Left lung (tissue), 10 donors: ENCODE results near the gene AFG3L2. TPM values are rescaled to one million over a fixed set of nuclear protein-coding genes. Genes with fewer than 3 reads are reported as not detected.

ENCODE experiments used
- ATAC-seq: fragments of 200-7000 bp; cut with Tn5 transposase; one replicate; pipeline ENCODE4 v1.9.1; 2020; ENCODE audit warnings: moderate library complexity
- DNase-seq, 4 donors: peaks; one replicate each; pipeline ENCODE4 v3.0.0-alpha.2; 2013 to 2020
- H3K27ac ChIP-seq, 2 donors: fragments of 200-600 bp; sonication (generic) in 1 of 2; one replicate each; pipeline versions ENCODE4 v1.5.0 to v1.8.0; 2020 to 2021
- H3K27me3 ChIP-seq, 2 donors: fragments of 200-600 bp; sonication (generic) in 1 of 2; one replicate each; pipeline versions ENCODE4 v1.5.0 to v1.8.0; 2020 to 2021
- H3K36me3 ChIP-seq, 2 donors: fragments of 200-600 bp; sonication (generic) in 1 of 2; one replicate each; pipeline versions ENCODE4 v1.5.0 to v1.8.0; 2020 to 2021
- H3K4me1 ChIP-seq, 2 donors: fragments of 200-600 bp; one replicate each; pipeline ENCODE4 v1.8.0; 2021
- H3K4me3 ChIP-seq, 2 donors: fragments of 200-600 bp; sonication (generic) in 1 of 2; one replicate each; pipeline versions ENCODE4 v1.5.0 to v1.8.0; 2020 to 2021; ENCODE audit warnings: mild to moderate bottlenecking in 1 of 2
- H3K9me3 ChIP-seq, 2 donors: fragments of 200-600 bp; sonication (generic) in 1 of 2; one replicate each; pipeline versions ENCODE4 v1.5.0 to v1.8.0; 2020 to 2021
- intact Hi-C, 2 donors: fragments of 100-400 bp; cut with DNase I; formaldehyde crosslinking; loops; one replicate each; pipeline versions ENCODE4 v1.11.2 to v1.14.2; 2022
- polyA plus RNA-seq, 6 donors: library from polyadenylated mRNA; unstranded; fragments of 120-200 nt; gene quantifications; one replicate each; pipeline ENCODE4 v1.2.1, GENCODE V29; 2013; ENCODE audit not compliant: insufficient read length in 6 of 6
- total RNA-seq, 2 donors: library from RNA; stranded (reverse); fragmentation: NEBNext Ultra II Directional; extraction: Animal tissue kit (Norgen Biotek cat#: 25700); gene quantifications; one replicate each; pipeline ENCODE4 v1.2.1, GENCODE V29; 2021
- TF ChIP-seq, protein P1 (sequence below), 2 donors: fragments of 200-600 bp; sonication (generic) in 1 of 2; IDR thresholded peaks; one replicate each; pipeline versions ENCODE4 v1.5.0 to v1.8.0; 2021; ENCODE audit warnings: antibody characterized with exemption in 2 of 2
- donor health status: DM: no; HTN: yes; CAD: no.
- donor health status: DM: no; HTN: no; CAD: no.

Gene AFG3L2
- total and polyA plus RNA-seq, 8 donors = 30.3 to 48.4 (median 43.9) TPM

DNA sequence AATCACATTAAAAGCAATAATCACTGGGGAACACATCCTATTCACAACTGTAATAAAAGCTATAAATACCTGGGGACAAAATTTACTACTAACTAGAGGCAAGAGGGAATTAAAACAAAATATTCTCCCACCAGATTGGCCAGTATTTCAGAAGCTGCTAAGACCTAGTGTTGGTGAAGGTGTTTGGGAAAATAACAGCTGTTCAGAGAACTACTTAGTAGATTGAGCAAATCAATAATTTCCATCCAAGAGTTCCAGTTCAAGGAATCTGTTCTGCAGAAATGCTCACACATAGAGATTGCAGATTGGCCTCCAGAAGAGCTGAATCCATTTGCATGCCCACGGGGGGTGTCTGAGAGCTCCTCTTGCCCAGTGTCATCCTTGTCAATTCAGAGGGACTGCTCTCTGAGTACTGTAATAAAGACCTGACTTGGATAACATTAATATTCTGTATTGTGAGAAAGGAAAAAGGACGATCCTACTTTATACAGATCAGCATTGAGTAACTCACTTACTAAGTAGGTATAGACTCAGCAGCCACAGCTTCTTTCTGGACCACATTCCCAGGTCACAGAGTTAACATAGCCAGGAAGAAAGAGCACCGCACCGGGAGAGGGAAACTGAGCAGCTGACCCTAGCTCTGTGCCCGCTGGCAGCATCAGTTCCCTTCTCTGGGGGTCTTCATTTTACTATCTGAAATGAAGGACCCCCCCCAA lies 63.3 kb downstream of the AFG3L2 start:
- intact Hi-C loops = no loop called here
- TF ChIP-seq, protein P1, sequence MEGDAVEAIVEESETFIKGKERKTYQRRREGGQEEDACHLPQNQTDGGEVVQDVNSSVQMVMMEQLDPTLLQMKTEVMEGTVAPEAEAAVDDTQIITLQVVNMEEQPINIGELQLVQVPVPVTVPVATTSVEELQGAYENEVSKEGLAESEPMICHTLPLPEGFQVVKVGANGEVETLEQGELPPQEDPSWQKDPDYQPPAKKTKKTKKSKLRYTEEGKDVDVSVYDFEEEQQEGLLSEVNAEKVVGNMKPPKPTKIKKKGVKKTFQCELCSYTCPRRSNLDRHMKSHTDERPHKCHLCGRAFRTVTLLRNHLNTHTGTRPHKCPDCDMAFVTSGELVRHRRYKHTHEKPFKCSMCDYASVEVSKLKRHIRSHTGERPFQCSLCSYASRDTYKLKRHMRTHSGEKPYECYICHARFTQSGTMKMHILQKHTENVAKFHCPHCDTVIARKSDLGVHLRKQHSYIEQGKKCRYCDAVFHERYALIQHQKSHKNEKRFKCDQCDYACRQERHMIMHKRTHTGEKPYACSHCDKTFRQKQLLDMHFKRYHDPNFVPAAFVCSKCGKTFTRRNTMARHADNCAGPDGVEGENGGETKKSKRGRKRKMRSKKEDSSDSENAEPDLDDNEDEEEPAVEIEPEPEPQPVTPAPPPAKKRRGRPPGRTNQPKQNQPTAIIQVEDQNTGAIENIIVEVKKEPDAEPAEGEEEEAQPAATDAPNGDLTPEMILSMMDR (IDR thresholded peaks at IDR 0.05) = no peak

DNA sequence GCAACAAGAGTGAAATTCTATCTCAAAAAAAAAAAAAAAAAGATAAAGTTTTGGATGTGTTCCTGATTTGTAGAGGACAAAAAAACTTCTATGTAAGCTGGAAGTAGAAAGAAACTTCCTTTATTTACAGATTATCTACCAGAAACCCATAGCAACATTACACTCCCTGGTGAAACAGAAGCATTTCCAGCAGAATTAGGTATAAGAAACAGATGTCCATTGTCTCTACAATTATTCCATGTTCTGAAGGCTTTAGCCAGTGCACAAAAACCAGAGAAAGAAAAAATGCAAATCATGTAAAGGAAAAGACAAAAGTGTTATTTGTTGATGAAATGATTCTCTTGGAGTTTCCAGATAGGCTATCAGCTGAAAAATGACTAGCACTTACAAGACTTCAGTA lies 64.1 kb downstream of the AFG3L2 start:
- H3K4me3 ChIP-seq = no peak overlapping the region
- H3K9me3 ChIP-seq = peaks cover 0 to 13% of the 10 kb centered on the region in 2 donors
- intact Hi-C loops = no loop called here
- H3K27ac ChIP-seq = no peak overlapping the region
- peaks cover 0 to 67% of the 10 kb centered on the region in 2 donors for H3K36me3 ChIP-seq
- TF ChIP-seq, protein P1 (IDR thresholded peaks at IDR 0.05) = no peak
- DNase-seq (no peak), ATAC-seq (no peak)
- H3K4me1 ChIP-seq = peaks cover 8 to 41% of the 10 kb centered on the region in 2 donors
- H3K27me3 ChIP-seq = peaks cover 0 to 20% of the 10 kb centered on the region in 2 donors

More for the DNA sequence above, 63.3 kb downstream of the AFG3L2 start:
- peaks cover 0 to 13% of the 10 kb centered on the region in 2 donors for H3K27me3 ChIP-seq
- peaks cover 0 to 13% of the 10 kb centered on the region in 2 donors for H3K9me3 ChIP-seq
- ATAC-seq (no peak), DNase-seq (no peak)
- no peak overlapping the region for H3K27ac ChIP-seq
- H3K4me3 ChIP-seq = no peak overlapping the region
- H3K4me1 ChIP-seq = peaks cover 8 to 38% of the 10 kb centered on the region in 2 donors
- peaks cover 0 to 74% of the 10 kb centered on the region in 2 donors for H3K36me3 ChIP-seq

DNA sequence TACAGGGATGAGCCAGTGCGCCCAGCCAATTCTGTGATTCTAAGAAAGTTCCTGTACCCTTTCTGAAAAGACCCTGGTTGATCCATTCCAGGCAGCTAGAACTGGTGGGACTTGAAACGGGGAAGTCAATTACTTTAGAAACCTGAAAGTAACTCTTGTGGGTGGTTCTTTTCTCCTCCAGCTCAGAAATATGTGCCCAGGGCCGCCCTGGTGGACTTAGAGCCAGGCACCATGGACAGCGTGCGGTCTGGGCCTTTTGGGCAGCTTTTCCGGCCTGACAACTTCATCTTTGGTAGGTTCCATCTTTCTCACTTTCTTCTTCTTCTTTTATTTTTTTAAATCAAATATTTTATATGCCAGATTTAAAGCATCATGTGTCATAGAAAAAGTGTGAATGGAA lies 66.3 kb downstream of the AFG3L2 start:
- Histone ChIP-seq H3K4me3 (no peak overlapping the region), H3K9me3 (peaks cover 0 to 13% of the 10 kb centered on the region in 2 donors), H3K27ac (no peak overlapping the region), H3K4me1 (peaks cover 8 to 46% of the 10 kb centered on the region in 2 donors), H3K27me3 (peaks cover 0 to 42% of the 10 kb centered on the region in 2 donors), H3K36me3 (peaks cover 0 to 55% of the 10 kb centered on the region in 2 donors)
- DNase-seq = no peak
- ATAC-seq = no peak
- TF ChIP-seq, protein P1 (IDR thresholded peaks at IDR 0.05) = no peak
- intact Hi-C loops = no loop called here

DNA sequence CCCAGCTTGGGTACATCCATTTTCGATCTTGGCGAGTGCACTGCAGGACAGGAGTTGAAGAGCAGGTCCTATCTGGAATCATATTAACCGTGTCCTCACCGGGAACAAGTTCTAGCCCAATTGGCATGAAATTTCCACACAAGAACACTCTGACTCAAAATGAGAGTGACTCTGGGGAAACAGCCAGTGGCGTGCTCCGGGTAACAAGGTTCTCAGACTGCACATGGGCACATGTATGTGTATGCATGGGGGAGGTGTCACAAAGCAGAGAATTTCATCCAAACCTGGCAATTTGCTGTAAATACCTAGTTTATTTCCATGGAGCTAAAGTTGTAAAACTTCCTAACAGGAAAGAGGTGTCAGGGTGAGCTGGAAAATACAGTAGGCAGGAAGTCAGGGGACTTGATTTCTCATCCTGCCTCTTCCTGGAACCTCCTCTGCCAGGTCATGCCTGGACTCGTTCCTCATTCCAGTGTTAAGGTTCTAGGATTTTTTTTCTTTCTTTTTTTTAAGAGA lies 67.3 kb downstream of the AFG3L2 start:
- Histone ChIP-seq H3K9me3 (peaks cover 0 to 13% of the 10 kb centered on the region in 2 donors), H3K4me1 (peaks cover 8 to 46% of the 10 kb centered on the region in 2 donors), H3K36me3 (peaks cover 0 to 45% of the 10 kb centered on the region in 2 donors), H3K27me3 (peaks cover 0 to 49% of the 10 kb centered on the region in 2 donors), H3K27ac (peak overlapping the region in 1 of 2 donors; percentile 18), H3K4me3 (peak overlapping the region in 1 of 2 donors; percentile 64)
- ATAC-seq (no peak), DNase-seq (no peak)
- TF ChIP-seq, protein P1 (IDR thresholded peaks at IDR 0.05) = no peak
- intact Hi-C loops = no loop called here

DNA sequence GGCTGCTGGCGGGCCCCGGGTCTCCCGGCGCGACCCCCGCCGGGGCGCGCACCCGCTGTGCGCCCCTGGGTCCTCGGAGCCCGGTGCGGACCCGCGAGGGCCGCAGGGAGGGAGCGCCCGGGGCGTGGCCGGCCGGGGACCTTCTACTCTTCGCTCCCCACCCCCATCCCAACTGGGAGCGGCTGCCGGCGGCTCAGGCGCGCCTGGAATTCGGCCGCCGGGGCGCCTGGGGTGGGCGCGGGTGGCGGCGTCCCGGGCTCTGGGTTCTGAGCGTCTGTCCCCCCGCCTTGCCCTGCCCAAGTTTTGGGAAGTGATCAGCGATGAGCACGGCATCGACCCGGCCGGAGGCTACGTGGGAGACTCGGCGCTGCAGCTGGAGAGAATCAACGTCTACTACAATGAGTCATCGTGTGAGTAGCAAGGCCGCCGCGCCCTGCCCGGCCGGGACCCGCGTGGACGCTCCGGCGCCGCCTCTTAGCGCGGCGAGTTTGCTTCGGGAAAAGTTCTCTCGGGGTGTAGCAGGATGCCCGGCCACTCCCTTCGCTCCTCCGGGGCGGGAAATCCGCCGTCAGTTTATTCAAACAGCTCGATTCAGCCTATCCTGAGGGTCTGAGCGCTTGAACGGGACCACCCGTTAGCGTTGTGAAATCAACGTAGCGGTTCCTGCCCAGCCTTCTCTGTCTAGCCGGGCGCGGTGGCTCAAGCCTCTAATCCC lies 68.5 kb downstream of the AFG3L2 start:
- peak overlapping the region; percentile 95 to 96 for H3K27ac ChIP-seq
- peaks cover 8 to 39% of the 10 kb centered on the region in 2 donors for H3K4me1 ChIP-seq
- peaks cover 0 to 49% of the 10 kb centered on the region in 2 donors for H3K27me3 ChIP-seq
- peaks cover 0 to 36% of the 10 kb centered on the region in 2 donors for H3K36me3 ChIP-seq
- ATAC-seq (peak; percentile 78), DNase-seq (peak; percentile 75 to 90 (median 85))
- TF ChIP-seq, protein P1 (IDR thresholded peaks at IDR 0.05) = no peak
- H3K4me3 ChIP-seq = peak overlapping the region; percentile 64
- peaks cover 0 to 13% of the 10 kb centered on the region in 2 donors for H3K9me3 ChIP-seq
- intact Hi-C loops = no loop called here
